Sigmoid colon (tissue), 7 donors: ENCODE measurements around the gene OTOGL. TPM values are rescaled to one million over a fixed set of nuclear protein-coding genes. Genes with fewer than 3 reads are reported as not detected.

Experiments used
- DNase-seq: peaks from one replicate; pipeline ENCODE4 v3.0.0-alpha.2; 2019
- H3K27ac ChIP-seq, 4 donors: fragments of 200-600 bp; sonication (generic); one replicate each; pipeline ENCODE4 v1.5.1; 2016 to 2019; ENCODE audit warnings: mild to moderate bottlenecking in 1 of 4
- H3K27me3 ChIP-seq, 3 donors: fragments of 200-600 bp; sonication (generic); one replicate each; pipeline ENCODE4 v1.5.1; 2019; ENCODE audit warnings: mild to moderate bottlenecking in 1 of 3
- H3K36me3 ChIP-seq, 4 donors: fragments of 200-600 bp; sonication (generic); one replicate each; pipeline ENCODE4 v1.5.1; 2016 to 2019
- H3K4me1 ChIP-seq, 4 donors: fragments of 200-600 bp; sonication (generic); one replicate each; pipeline ENCODE4 v1.5.1; 2017 to 2019
- H3K4me3 ChIP-seq, 4 donors: fragments of 200-600 bp; sonication (generic); one replicate each; pipeline ENCODE4 v1.5.1; 2017 to 2019; ENCODE audit warnings: mild to moderate bottlenecking in 2 of 4, moderate library complexity in 1 of 4
- H3K9me3 ChIP-seq, 4 donors: fragments of 200-600 bp in 3 of 4; sonication (generic) in 3 of 4; one replicate each; pipeline versions ENCODE4 v1.5.1 to v1.6.1; 2013 to 2019
- EP300 ChIP-seq, 4 donors: sonication (generic); formaldehyde crosslinking; IDR thresholded peaks; one replicate each; pipeline ENCODE4 v1.6.1; 2017; ENCODE audit warnings: antibody characterized with exemption in 4 of 4
- POLR2A ChIP-seq, 2 donors: fragments of 450-650 bp; IDR thresholded peaks; one replicate each; pipeline ENCODE4 v1.6.1; 2016; ENCODE audit warnings: antibody characterized with exemption in 2 of 2, mild to moderate bottlenecking in 2 of 2, moderate library complexity in 2 of 2
- POLR2AphosphoS5 ChIP-seq, 4 donors: sonication (generic); formaldehyde crosslinking; IDR thresholded peaks; one replicate each; pipeline ENCODE4 v1.6.1; 2017; ENCODE audit warnings: antibody characterized with exemption in 4 of 4
- WGBS, 2 donors: extraction: QIAGEN DNeasy Blood & Tissue Kit; methylation state at CpG; one replicate each; pipeline ENCODE4 v1.1.7; 2013; 5-methylcytosine and 5-hydroxymethylcytosine counted together
- intact Hi-C: fragments of 100-400 bp; cut with DNase I; formaldehyde crosslinking; loops from one replicate; pipeline ENCODE4 v1.15.1; 2023
- polyA plus RNA-seq, 3 donors: library from polyadenylated mRNA; stranded (reverse); fragments of 200-250 nt; gene quantifications; one replicate each; pipeline ENCODE4 v1.2.3, GENCODE V29; 2013
- total RNA-seq, 4 donors: library from RNA; depleted of rRNA; stranded (reverse); fragments of >200 nt; gene quantifications; one replicate each; pipeline ENCODE4 v1.1.0, GENCODE V29; 2016
- TF ChIP-seq, protein P1 (sequence below), 4 experiments: fragments of 450-650 bp in 3 of 4; fragments of 200-600 bp in 1 of 4; IDR thresholded peaks; one replicate each; pipeline ENCODE4 v1.5.1; 2016 to 2019; ENCODE audit warnings: antibody characterized with exemption in 4 of 4, mild to moderate bottlenecking in 3 of 4, moderate library complexity in 2 of 4
- donor health status: healthy with polysubstance abuse.
- donor health status: Bipolar disorder and iron deficiency.
- donor health status: healthy.

Gene OTOGL
- total and polyA plus RNA-seq, 7 donors: 0.07 to 4.7 (median 0.81) TPM; not detected in 2

DNA sequence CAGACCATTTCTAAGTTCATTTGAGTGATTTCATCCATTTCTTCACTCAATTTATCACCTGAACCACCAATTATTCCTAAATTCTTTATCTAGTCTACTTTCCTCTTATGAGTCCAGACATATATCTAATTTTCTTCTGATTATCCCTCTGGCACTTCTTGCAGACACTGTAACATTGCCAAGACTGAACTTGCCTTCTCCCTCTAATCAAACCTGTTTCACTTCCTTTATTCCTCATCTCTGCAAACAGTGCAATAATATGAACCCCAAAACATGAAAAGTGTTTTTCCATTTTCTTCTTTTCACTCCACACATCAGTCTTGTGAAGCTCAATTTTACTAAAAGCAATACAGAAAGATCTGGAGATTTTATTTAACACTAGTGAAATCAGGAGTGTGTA, 306.9 kb downstream of the OTOGL start:
- Histone ChIP-seq H3K9me3 (no peaks in the 10 kb centered on the region), H3K27ac (no peak overlapping the region), H3K4me1 (no peaks in the 10 kb centered on the region), H3K36me3 (no peaks in the 10 kb centered on the region), H3K27me3 (peaks cover 0 to 3% (median under 1%) of the 10 kb centered on the region in 3 donors), H3K4me3 (no peak overlapping the region)
- TF ChIP-seq, protein P1, sequence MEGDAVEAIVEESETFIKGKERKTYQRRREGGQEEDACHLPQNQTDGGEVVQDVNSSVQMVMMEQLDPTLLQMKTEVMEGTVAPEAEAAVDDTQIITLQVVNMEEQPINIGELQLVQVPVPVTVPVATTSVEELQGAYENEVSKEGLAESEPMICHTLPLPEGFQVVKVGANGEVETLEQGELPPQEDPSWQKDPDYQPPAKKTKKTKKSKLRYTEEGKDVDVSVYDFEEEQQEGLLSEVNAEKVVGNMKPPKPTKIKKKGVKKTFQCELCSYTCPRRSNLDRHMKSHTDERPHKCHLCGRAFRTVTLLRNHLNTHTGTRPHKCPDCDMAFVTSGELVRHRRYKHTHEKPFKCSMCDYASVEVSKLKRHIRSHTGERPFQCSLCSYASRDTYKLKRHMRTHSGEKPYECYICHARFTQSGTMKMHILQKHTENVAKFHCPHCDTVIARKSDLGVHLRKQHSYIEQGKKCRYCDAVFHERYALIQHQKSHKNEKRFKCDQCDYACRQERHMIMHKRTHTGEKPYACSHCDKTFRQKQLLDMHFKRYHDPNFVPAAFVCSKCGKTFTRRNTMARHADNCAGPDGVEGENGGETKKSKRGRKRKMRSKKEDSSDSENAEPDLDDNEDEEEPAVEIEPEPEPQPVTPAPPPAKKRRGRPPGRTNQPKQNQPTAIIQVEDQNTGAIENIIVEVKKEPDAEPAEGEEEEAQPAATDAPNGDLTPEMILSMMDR (IDR thresholded peaks at IDR 0.05): no peak
- no peak for TF ChIP-seq EP300 (IDR thresholded peaks at IDR 0.05)
- no peak for TF ChIP-seq POLR2A (IDR thresholded peaks at IDR 0.05)
- no peak for TF ChIP-seq POLR2AphosphoS5 (IDR thresholded peaks at IDR 0.05)
- no peak for DNase-seq
- intact Hi-C loops: no loop called here

DNA sequence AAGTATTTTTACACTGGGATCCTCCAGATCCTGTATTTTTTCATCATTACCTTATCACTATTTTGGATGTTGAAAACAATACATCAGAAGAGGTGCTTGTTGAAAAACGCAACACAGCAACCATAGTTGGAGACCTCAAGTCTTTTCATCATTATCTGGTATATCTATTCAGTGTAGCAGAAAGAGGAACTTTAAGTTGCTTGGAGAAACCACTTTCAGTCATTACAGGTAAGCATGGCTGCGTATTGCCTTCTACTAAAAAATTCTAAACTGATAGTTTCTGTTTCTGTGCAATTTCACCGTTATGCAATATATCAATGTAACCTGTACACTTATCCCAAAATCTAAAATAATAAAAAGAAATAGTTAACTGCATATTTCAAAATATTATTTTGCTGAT, 312.4 kb downstream of the OTOGL start:
- DNase-seq: no peak
- TF ChIP-seq EP300 (IDR thresholded peaks at IDR 0.05): no peak
- no peaks in the 10 kb centered on the region for H3K4me1 ChIP-seq
- intact Hi-C loops: loop anchor here (10.0 kb wide), 3 partner anchors 353 to 1943 kb away; partner anchors contain the start of genes CCDC59 and METTL25
- no peaks in the 10 kb centered on the region for H3K36me3 ChIP-seq
- no peak overlapping the region for H3K27ac ChIP-seq
- no peak overlapping the region for H3K4me3 ChIP-seq
- H3K27me3 ChIP-seq: no peaks in the 10 kb centered on the region
- no peaks in the 10 kb centered on the region for H3K9me3 ChIP-seq
- 43% methylated on average over 3 of the region's 3 CpGs for WGBS, 2 donors

DNA sequence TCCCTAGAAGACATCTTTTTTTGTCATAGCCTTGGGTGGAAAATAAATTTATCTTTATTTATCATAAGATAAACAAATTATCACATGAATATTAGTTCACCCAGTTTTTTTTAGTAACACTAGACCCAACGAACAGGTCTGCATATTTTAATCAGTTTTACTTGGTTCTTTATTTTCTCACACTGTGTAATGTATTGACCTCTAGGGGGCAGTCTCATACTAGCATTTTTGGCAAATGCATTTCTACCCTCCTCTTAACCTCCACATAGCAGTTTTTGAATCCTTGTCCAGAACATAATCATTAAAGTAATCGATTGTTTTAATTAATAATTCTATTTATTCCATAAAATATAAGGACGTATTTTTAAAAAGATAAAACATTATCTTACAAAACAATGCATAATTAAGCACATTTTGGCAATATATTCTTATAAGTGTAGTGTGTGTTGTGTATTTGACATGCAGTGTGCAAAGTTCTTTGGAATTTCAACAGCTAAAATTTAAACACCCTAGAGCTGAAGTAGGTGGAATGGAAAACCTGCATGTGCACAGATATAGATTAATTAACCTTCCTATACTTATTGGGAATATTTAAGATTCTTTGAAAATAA, 313.1 kb downstream of the OTOGL start:
- H3K36me3 ChIP-seq: no peaks in the 10 kb centered on the region
- DNase-seq: no peak
- TF ChIP-seq POLR2A (IDR thresholded peaks at IDR 0.05) (no peak), POLR2AphosphoS5 (IDR thresholded peaks at IDR 0.05) (no peak), EP300 (IDR thresholded peaks at IDR 0.05) (no peak)
- TF ChIP-seq, protein P1 (IDR thresholded peaks at IDR 0.05): peak; percentile 11 to 82 (median 42)
- intact Hi-C loops: loop anchor here (10.0 kb wide), 3 partner anchors 352 to 1942 kb away; partner anchors contain the start of genes CCDC59 and METTL25
- H3K4me1 ChIP-seq: no peaks in the 10 kb centered on the region
- WGBS, 2 donors: 2 to 5% methylated on average over 3 of the region's 3 CpGs
- no peaks in the 10 kb centered on the region for H3K27me3 ChIP-seq
- no peak overlapping the region for H3K27ac ChIP-seq
- no peak overlapping the region for H3K4me3 ChIP-seq
- no peaks in the 10 kb centered on the region for H3K9me3 ChIP-seq

DNA sequence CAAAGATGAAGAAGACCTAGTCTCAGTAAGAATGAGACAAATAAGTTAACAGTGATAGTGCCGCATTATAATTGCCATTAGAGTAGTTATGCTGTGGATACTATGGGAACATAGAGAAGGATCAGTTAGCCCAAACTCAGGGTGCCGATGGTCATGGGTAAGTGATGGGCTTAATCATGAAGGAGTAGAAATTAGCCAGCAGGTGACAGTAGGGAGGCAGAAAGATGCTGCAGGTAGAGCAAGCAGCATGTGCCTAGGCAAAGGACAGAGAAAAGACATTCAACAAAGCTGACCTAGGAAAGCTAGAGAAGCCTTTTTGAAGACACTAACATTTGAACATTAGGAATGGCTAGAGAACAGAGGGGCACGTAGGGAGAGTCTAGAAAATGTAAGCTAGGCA, 314.1 kb downstream of the OTOGL start:
- no peak overlapping the region for H3K27ac ChIP-seq
- H3K27me3 ChIP-seq: no peaks in the 10 kb centered on the region
- TF ChIP-seq, protein P1 (IDR thresholded peaks at IDR 0.05): no peak
- TF ChIP-seq POLR2A (IDR thresholded peaks at IDR 0.05) (no peak), EP300 (IDR thresholded peaks at IDR 0.05) (no peak), POLR2AphosphoS5 (IDR thresholded peaks at IDR 0.05) (no peak)
- H3K9me3 ChIP-seq: no peaks in the 10 kb centered on the region
- no peak for DNase-seq
- WGBS, 2 donors: 63 to 84% methylated on average over 3 of the region's 3 CpGs
- intact Hi-C loops: loop anchor here (10.0 kb wide), 3 partner anchors 351 to 1941 kb away; partner anchors contain the start of genes CCDC59 and METTL25
- H3K4me1 ChIP-seq: no peaks in the 10 kb centered on the region
- H3K4me3 ChIP-seq: no peak overlapping the region
- H3K36me3 ChIP-seq: no peaks in the 10 kb centered on the region

DNA sequence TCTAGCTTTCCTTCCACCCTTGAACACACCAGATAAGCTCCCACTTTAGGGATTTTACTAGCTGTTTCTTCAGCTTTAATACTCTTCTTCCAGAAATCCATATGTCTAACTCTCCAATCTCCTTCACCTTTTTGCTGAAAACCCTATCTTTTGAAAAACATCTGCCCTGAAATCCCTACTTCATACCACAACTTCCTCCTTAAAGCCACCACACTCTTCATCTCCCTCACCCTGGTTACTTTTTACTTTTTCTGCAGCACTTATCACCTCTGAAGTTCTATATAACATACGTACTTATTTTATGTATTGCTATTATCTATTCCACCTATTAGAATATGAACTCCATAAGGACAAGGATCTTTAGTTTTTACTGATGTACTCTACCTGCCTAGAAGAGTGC, 316.1 kb downstream of the OTOGL start:
- Histone ChIP-seq H3K36me3 (no peaks in the 10 kb centered on the region), H3K27ac (no peak overlapping the region), H3K4me1 (peaks cover 0 to 15% (median 9%) of the 10 kb centered on the region in 4 donors), H3K4me3 (no peak overlapping the region), H3K9me3 (no peaks in the 10 kb centered on the region), H3K27me3 (no peaks in the 10 kb centered on the region)
- WGBS, 2 donors: 52 to 77% methylated on average over 1 of the region's 1 CpG
- intact Hi-C loops: loop anchor here (10.0 kb wide), 3 partner anchors 349 to 1939 kb away; partner anchors contain the start of genes CCDC59 and METTL25
- TF ChIP-seq POLR2A (IDR thresholded peaks at IDR 0.05) (no peak), EP300 (IDR thresholded peaks at IDR 0.05) (no peak), POLR2AphosphoS5 (IDR thresholded peaks at IDR 0.05) (no peak)
- TF ChIP-seq, protein P1 (IDR thresholded peaks at IDR 0.05): no peak
- DNase-seq: no peak
